Thymus (tissue), 11 donors: ENCODE data around the gene DUSP5. TPM values are rescaled to one million over a fixed set of nuclear protein-coding genes. Genes with fewer than 3 reads are reported as not detected.
A peak's percentile ranks its signal among the peaks of the same experiment; 100 is the strongest.

Experiments used
- DNase-seq, 9 donors: peaks; one replicate each; pipeline ENCODE4 v3.0.0-alpha.2; 2013; ENCODE audit warnings: low spot score in 9 of 9, low read depth in 6 of 9, missing footprints in 1 of 9
- H3K27ac ChIP-seq, 2 donors: one replicate each; pipeline ENCODE4 v1.5.1; 2013; ENCODE audit warnings: control low read depth in 1 of 2, low read depth in 1 of 2, low read length in 1 of 2, mild to moderate bottlenecking in 1 of 2, moderate library complexity in 1 of 2
- H3K27me3 ChIP-seq, 2 donors: one replicate each; pipeline ENCODE4 v1.5.1; 2013; ENCODE audit warnings: low read length in 1 of 2; ENCODE audit not compliant: control insufficient read depth in 2 of 2, insufficient read depth in 1 of 2
- H3K36me3 ChIP-seq, 2 donors: one replicate each; pipeline ENCODE4 v1.5.1; 2013; ENCODE audit warnings: low read length in 1 of 2, mild to moderate bottlenecking in 1 of 2, moderate library complexity in 1 of 2; ENCODE audit not compliant: control insufficient read depth in 2 of 2, insufficient read depth in 2 of 2
- H3K4me1 ChIP-seq, 2 donors: one replicate each; pipeline ENCODE4 v1.5.1; 2013; ENCODE audit warnings: low read length in 2 of 2; ENCODE audit not compliant: control insufficient read depth in 2 of 2, insufficient read depth in 2 of 2
- H3K4me3 ChIP-seq, 2 donors: one replicate each; pipeline ENCODE4 v1.5.1; 2013; ENCODE audit warnings: low read length in 2 of 2, control low read depth in 1 of 2, mild to moderate bottlenecking in 1 of 2
- H3K9me3 ChIP-seq, 2 donors: one replicate each; pipeline ENCODE4 v1.5.1; 2013; ENCODE audit warnings: low read length in 1 of 2, mild to moderate bottlenecking in 1 of 2; ENCODE audit not compliant: control insufficient read depth in 2 of 2, insufficient read depth in 1 of 2
- WGBS: extraction: QIAGEN DNeasy Blood & Tissue Kit; methylation state at CpG from one replicate; pipeline ENCODE4 v1.1.7; 2013; 5-methylcytosine and 5-hydroxymethylcytosine counted together
- polyA plus RNA-seq: library from polyadenylated mRNA; stranded (reverse); fragments of 200-250 nt; gene quantifications from one replicate; pipeline ENCODE4 v1.2.3, GENCODE V29; 2013
- total RNA-seq: library from RNA; stranded (reverse); fragments of 120-200 nt; gene quantifications from one replicate; pipeline ENCODE4 v1.2.4, GENCODE V29; 2013
- donor health status: healthy.

Gene DUSP5
- total and polyA plus RNA-seq, 2 donors = 6.6 to 26.3 TPM

GRCh38 chr10:110498087-110498981 lies 627 bp downstream of the DUSP5 start:
- H3K9me3 ChIP-seq = peaks cover 0 to 3% of the 10 kb centered on the region in 2 donors
- H3K27ac ChIP-seq = no peak overlapping the region
- H3K4me1 ChIP-seq = peaks cover 18 to 51% of the 10 kb centered on the region in 2 donors
- peak overlapping the region; percentile 55 to 86 for H3K4me3 ChIP-seq
- DNase-seq = peak in 3 of 9 donors; percentile 41 to 70 (median 54)
- peaks cover 5 to 25% of the 10 kb centered on the region in 2 donors for H3K27me3 ChIP-seq
- 4% methylated on average over 107 of the region's 107 CpGs for WGBS
- H3K36me3 ChIP-seq = no peaks in the 10 kb centered on the region

DNA sequence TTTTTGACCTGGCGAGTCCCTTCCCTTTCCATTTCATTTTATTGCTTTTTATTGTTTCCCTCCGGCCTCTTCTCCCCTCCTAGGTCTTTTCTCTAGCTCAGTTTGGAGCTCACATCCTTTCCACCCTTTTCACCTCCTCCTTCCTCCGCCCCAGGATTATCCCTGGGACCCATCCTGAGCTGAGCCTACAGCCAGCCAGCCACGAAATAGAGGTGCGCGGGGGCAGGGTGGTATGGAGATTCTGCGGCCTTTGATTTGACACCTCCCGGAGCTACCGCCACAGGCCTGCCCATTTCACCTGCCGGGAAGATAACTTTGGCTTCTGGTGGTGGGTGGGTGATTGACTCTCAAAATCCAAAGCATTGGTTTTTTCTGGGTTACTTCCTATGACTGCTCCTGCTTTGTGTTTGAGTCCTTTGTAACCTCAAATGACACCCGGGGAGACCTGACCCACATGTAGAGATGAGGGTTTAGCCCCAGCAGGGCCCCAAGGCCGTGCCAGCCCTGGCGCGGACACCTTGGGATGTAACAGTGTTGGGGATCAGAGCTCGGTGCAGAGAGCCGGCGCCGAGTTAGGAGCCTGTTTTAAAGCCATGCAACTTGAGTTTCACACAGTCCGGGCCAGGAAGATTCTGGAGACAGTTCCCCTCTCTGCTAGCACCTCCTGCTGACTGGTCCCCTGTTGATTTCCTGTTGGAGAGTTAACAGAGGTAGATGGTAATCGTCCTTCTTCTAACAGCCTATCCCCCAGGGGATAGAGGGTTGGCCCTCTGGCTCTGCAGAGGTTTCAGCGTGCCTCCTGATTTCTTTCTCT lies 1.5 kb downstream of the DUSP5 start:
- no peak overlapping the region for H3K27ac ChIP-seq
- H3K9me3 ChIP-seq = peaks cover 0 to 3% of the 10 kb centered on the region in 2 donors
- no peaks in the 10 kb centered on the region for H3K36me3 ChIP-seq
- 77% methylated on average over 21 of the region's 21 CpGs for WGBS
- H3K4me1 ChIP-seq = peaks cover 21 to 60% of the 10 kb centered on the region in 2 donors
- peaks cover 5 to 25% of the 10 kb centered on the region in 2 donors for H3K27me3 ChIP-seq
- peak overlapping the region; percentile 55 to 86 for H3K4me3 ChIP-seq
- DNase-seq = peak in 1 of 9 donors; percentile 65

DNA sequence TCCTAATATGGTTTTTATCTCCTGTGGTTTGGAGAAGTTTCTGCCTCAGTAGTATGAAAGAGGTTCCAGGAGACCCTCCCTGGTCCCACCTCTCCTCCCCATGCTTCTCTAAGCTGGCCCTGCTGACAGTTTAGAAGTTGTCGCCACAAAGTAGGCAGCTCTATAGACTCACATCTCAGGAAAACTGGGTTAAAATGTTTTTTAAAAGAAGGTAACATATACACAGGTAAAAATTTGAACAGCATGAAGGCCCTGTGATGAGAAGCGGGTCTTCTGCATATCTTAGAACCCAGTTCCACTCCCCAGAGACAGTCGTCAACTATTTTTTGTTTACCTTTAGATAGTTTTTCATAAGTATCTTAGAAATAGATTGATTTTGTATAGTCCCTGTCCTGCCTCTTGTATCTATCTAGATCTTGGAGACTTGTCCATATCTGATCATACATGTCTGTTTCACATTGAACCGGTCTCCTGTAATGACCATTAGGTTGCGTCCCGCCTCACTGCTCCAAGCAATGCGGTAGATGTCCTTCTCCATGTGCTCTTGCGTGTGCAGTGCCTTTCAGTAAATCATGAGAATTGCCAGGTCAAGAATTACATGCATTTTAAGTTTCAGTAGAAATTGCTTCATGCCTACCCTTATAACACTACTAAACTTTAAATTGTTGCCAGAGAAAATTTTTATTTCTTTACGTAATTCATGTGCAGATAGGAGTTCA lies 2.2 kb downstream of the DUSP5 start:
- 99% methylated on average over 9 of the region's 9 CpGs for WGBS
- DNase-seq = no peak
- peak overlapping the region in 1 of 2 donors; percentile 55 for H3K4me3 ChIP-seq
- peaks cover 5 to 25% of the 10 kb centered on the region in 2 donors for H3K27me3 ChIP-seq
- no peak overlapping the region for H3K27ac ChIP-seq
- H3K9me3 ChIP-seq = peaks cover 0 to 3% of the 10 kb centered on the region in 2 donors
- no peaks in the 10 kb centered on the region for H3K36me3 ChIP-seq
- H3K4me1 ChIP-seq = peaks cover 21 to 67% of the 10 kb centered on the region in 2 donors

DNA sequence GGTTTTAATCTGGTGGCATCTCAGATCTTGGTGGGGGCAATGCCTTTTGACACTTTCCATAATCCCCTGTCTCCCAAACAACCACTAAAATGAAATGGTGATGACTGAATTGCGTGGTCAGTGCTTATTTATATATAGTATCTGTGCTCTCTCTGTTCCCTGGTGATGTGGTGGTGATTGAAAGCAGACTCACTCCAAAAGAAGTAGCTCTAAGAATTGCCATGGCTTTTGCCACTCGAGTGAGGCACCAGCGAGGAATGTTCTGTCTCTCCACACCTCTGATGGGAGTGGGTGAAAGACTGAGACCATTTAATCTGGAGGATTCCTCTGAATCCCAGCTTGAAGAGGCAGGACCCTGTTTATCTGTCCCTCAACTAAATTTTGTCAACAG lies 2.8 kb downstream of the DUSP5 start:
- Histone ChIP-seq H3K36me3 (no peaks in the 10 kb centered on the region), H3K4me1 (peaks cover 21 to 67% of the 10 kb centered on the region in 2 donors), H3K4me3 (no peak overlapping the region), H3K9me3 (peaks cover 0 to 3% of the 10 kb centered on the region in 2 donors), H3K27ac (no peak overlapping the region), H3K27me3 (peaks cover 5 to 25% of the 10 kb centered on the region in 2 donors)
- no peak for DNase-seq
- 96% methylated on average over 3 of the region's 3 CpGs for WGBS

- peak in 1 of 9 donors; percentile 32 for DNase-seq
- Histone ChIP-seq H3K27ac (no peak overlapping the region), H3K27me3 (peaks cover 5 to 25% of the 10 kb centered on the region in 2 donors), H3K9me3 (peaks cover 0 to 3% of the 10 kb centered on the region in 2 donors), H3K36me3 (no peaks in the 10 kb centered on the region), H3K4me3 (no peak overlapping the region), H3K4me1 (peaks cover 17 to 59% of the 10 kb centered on the region in 2 donors)
- WGBS = 81% methylated on average over 9 of the region's 9 CpGs
Measured at GRCh38 chr10:110501142-110501937, 3.6 kb downstream of the DUSP5 start.

GRCh38 chr10:110502072-110502845 lies 4.6 kb downstream of the DUSP5 start:
- WGBS = 95% methylated on average over 6 of the region's 6 CpGs

GRCh38 chr10:110502851-110503301 lies 5.2 kb downstream of the DUSP5 start:
- 28% methylated on average over 3 of the region's 3 CpGs for WGBS
- H3K27ac ChIP-seq = peak overlapping the region; percentile 3 to 70
- H3K36me3 ChIP-seq = peaks cover 4 to 12% of the 10 kb centered on the region in 2 donors
- peak in 1 of 9 donors; percentile 69 for DNase-seq
- peaks cover 15 to 50% of the 10 kb centered on the region in 2 donors for H3K4me1 ChIP-seq
- H3K27me3 ChIP-seq = peaks cover 5 to 25% of the 10 kb centered on the region in 2 donors
- peaks cover 0 to 3% of the 10 kb centered on the region in 2 donors for H3K9me3 ChIP-seq
- H3K4me3 ChIP-seq = no peak overlapping the region

More at GRCh38 chr10:110502072-110502845, 4.6 kb downstream of the DUSP5 start:
- peaks cover 5 to 25% of the 10 kb centered on the region in 2 donors for H3K27me3 ChIP-seq
- no peak overlapping the region for H3K4me3 ChIP-seq
- no peak overlapping the region for H3K27ac ChIP-seq
- H3K36me3 ChIP-seq = peaks cover 2 to 8% of the 10 kb centered on the region in 2 donors
- no peak for DNase-seq
- H3K4me1 ChIP-seq = peaks cover 15 to 50% of the 10 kb centered on the region in 2 donors
- H3K9me3 ChIP-seq = peaks cover 0 to 3% of the 10 kb centered on the region in 2 donors
